Astrocyte (in vitro differentiated cells and primary cell): ENCODE measurements around the gene HEY2.

ENCODE experiments used
- CTCF ChIP-seq: IDR thresholded peaks from 2 replicates; pipeline ENCODE4 v1.5.1; 2011; ENCODE audit warnings: low read depth, mild to moderate bottlenecking, inconsistent platforms, low read length, moderate library complexity; ENCODE audit not compliant: insufficient read depth
- EZH2 ChIP-seq: IDR thresholded peaks from 2 replicates; pipeline ENCODE4 v1.6.1; 2012; ENCODE audit warnings: mild to moderate bottlenecking, low read length, inconsistent platforms; ENCODE audit not compliant: insufficient read depth

- no peak for TF ChIP-seq CTCF
- no peak for TF ChIP-seq EZH2
These were observed 3.3 kb downstream of the HEY2 start for GRCh38 chr6:125752773-125753172.
